Neutrophil (primary cell): ENCODE measurements around the gene PTPA.

Experiments used
- H3K27ac ChIP-seq: fragments of 200-600 bp; sonication (generic); 2 replicates; pipeline ENCODE4 v1.5.1; 2016; ENCODE audit warnings: mild to moderate bottlenecking, moderate library complexity
- H3K27me3 ChIP-seq: fragments of 200-600 bp; sonication (generic); 2 replicates; pipeline ENCODE4 v1.6.0; 2016; ENCODE audit warnings: mild to moderate bottlenecking
- H3K36me3 ChIP-seq: fragments of 200-600 bp; sonication (generic); 2 replicates; pipeline ENCODE4 v1.5.1; 2017
- H3K4me1 ChIP-seq, 2 experiments: fragments of 200-600 bp in 1 of 2; sonication (generic) in 1 of 2; 1 replicate in 1 of 2; 2 replicates in 1 of 2; pipeline versions ENCODE4 v1.5.1 to v1.6.1; 2013 to 2016; ENCODE audit warnings: low read depth in 1 of 2, low read length in 1 of 2, mild to moderate bottlenecking in 1 of 2, moderate library complexity in 1 of 2; ENCODE audit not compliant: control insufficient read depth in 1 of 2, insufficient read depth in 1 of 2
- H3K4me3 ChIP-seq, 2 experiments: fragments of 200-600 bp in 1 of 2; sonication (generic) in 1 of 2; 1 replicate in 1 of 2; 2 replicates in 1 of 2; pipeline ENCODE4 v1.5.1; 2013 to 2016; ENCODE audit warnings: low read depth in 1 of 2, low read length in 1 of 2, mild to moderate bottlenecking in 1 of 2, moderate library complexity in 1 of 2
- H3K9me3 ChIP-seq: fragments of 200-600 bp; sonication (generic); 2 replicates; pipeline ENCODE4 v1.5.1; 2016
- TF ChIP-seq, protein P1 (sequence below): fragments of 200-600 bp; sonication (generic); IDR thresholded peaks from 2 replicates; pipeline ENCODE4 v1.5.1; 2016; ENCODE audit warnings: antibody characterized with exemption

PTPA gene

DNA sequence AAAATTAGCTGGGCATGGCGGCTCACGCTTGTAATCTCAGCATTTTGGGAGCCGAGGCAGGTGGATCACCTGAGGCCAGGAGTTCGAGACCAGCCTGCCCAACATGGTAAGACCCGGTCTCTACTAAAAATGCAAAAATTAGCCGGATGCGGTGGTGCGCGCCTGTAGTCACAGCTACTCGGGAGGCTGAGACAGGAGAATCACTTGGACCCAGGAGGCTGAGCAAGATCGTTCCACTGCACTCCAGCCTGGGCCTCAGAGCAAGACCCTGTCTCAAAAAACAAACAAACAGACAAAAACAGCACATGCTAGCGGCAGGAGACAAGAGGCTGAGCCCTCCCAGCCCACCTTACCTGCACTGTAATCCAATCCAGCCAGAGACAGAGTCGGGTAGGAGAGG lies 31.4 kb upstream of the PTPA start:
- Histone ChIP-seq H3K4me1 (peaks cover 21 to 24% of the 10 kb centered on the region in 2 experiments), H3K27me3 (no peaks in the 10 kb centered on the region), H3K27ac (no peak overlapping the region), H3K4me3 (peak overlapping the region; percentile 97 to 98), H3K9me3 (no peaks in the 10 kb centered on the region), H3K36me3 (peaks cover 3% of the 10 kb centered on the region)
- TF ChIP-seq, protein P1, sequence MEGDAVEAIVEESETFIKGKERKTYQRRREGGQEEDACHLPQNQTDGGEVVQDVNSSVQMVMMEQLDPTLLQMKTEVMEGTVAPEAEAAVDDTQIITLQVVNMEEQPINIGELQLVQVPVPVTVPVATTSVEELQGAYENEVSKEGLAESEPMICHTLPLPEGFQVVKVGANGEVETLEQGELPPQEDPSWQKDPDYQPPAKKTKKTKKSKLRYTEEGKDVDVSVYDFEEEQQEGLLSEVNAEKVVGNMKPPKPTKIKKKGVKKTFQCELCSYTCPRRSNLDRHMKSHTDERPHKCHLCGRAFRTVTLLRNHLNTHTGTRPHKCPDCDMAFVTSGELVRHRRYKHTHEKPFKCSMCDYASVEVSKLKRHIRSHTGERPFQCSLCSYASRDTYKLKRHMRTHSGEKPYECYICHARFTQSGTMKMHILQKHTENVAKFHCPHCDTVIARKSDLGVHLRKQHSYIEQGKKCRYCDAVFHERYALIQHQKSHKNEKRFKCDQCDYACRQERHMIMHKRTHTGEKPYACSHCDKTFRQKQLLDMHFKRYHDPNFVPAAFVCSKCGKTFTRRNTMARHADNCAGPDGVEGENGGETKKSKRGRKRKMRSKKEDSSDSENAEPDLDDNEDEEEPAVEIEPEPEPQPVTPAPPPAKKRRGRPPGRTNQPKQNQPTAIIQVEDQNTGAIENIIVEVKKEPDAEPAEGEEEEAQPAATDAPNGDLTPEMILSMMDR = no peak

DNA sequence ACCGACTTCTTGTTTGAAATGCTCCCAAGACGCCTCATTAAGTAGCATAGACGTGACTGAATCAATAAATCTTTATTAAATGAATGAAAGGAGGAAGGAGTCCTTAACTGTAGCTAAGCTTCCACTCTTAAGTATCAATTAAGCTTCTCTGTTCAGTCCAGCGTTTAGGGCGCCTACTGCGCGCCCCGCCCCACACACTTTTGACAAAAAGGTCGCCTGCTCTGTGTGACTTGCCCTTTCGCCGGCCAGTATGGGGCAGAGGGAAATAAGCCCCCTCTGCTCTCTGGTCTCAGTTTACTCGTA lies 31.0 kb upstream of the PTPA start:
- TF ChIP-seq, protein P1 = no peak
- Histone ChIP-seq H3K4me1 (peaks cover 21 to 24% of the 10 kb centered on the region in 2 experiments), H3K27me3 (no peaks in the 10 kb centered on the region), H3K27ac (peak overlapping the region; percentile 86), H3K9me3 (no peaks in the 10 kb centered on the region), H3K4me3 (peak overlapping the region; percentile 97 to 98), H3K36me3 (peaks cover 7% of the 10 kb centered on the region)

DNA sequence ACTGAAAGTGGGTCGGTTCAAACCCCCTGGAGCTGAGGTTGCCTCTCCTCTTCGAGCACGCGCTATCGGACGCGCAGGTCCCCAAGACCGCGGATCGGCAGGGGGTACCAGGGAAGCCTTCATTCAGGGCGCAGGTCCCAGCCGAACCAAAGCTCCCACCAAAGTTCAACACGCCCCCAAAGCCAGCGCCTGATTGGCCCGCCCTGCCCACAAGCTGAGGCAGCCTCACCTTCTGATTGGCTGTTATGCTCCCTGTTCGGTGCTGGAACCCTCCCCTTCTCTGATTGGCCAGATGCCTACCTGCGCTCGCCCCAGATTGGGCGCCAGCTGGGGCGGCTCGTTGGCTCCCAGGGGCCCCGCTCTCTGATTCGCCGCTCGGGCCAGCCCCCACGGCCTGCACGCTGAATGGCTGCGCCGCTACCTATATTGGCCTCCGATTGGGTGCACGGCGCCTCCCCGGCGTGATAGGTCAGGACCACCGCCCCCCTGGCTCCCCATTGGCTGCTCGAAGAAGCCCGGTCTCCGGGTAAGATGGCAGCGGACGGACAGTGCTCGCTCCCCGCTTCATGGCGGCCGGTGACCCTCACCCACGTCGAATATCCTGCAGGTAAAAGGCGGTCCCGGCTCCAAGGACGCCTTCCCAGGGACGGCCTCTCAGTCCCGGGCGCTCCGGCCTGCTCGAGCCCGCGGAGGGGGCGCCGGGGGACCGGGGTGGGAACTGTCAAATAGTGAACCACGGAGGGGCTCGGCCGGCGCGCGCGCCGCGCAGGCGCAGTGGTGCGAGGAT lies 30.4 kb upstream of the PTPA start, which contains the start of gene DOLPP1:
Gene DOLPP1, plus strand, starts transcription at position 511 of the 787 bp plus-strand sequence. Its CDS starts 21 bp downstream, at position 532.
- peaks cover 21 to 24% of the 10 kb centered on the region in 2 experiments for H3K4me1 ChIP-seq
- no peaks in the 10 kb centered on the region for H3K27me3 ChIP-seq
- H3K9me3 ChIP-seq = no peaks in the 10 kb centered on the region
- TF ChIP-seq, protein P1 = no peak
- H3K27ac ChIP-seq = peak within 1 kb of the TSS; percentile 86
- H3K36me3 ChIP-seq = peaks cover 13% of the 10 kb centered on the region
- peak within 1 kb of the TSS; percentile 97 to 98 for H3K4me3 ChIP-seq

DNA sequence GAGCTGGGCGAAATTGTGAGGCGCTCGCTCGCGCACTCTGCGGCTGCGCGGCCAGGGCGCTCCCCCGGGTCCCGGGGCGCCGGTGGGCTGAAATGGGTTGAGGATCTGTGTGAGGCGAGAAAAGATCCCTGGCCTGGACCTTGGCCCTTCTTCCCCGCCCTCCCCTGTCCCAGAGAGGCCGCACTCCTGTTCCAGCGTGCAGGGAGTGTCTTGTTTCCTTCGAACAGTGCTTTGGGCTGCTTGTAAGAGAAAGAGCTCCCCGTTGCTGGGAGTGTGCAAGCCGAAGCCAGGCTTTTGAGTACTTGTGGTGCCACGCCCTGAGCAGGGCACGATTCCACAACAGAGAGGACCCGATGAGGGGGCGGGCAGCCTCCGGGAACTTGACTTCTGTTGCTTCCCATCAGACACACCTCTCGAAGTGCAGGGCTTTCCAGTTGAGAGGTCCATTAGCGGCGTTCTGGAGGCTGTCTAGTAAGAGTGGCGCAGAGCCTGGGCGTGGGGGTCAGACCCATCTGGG lies 29.8 kb upstream of the PTPA start:
- Histone ChIP-seq H3K36me3 (peaks cover 19% of the 10 kb centered on the region), H3K27me3 (no peaks in the 10 kb centered on the region), H3K27ac (peak overlapping the region; percentile 86), H3K4me3 (peak overlapping the region; percentile 97 to 98), H3K4me1 (peaks cover 21 to 24% of the 10 kb centered on the region in 2 experiments), H3K9me3 (no peaks in the 10 kb centered on the region)
- TF ChIP-seq, protein P1 = no peak

- Histone ChIP-seq H3K4me1 (peaks cover 21 to 24% of the 10 kb centered on the region in 2 experiments), H3K27me3 (no peaks in the 10 kb centered on the region), H3K4me3 (no peak overlapping the region), H3K9me3 (no peaks in the 10 kb centered on the region), H3K27ac (no peak overlapping the region), H3K36me3 (peaks cover 32% of the 10 kb centered on the region)
- TF ChIP-seq, protein P1 = no peak
Measured at GRCh38 chr9:129084087-129084486, 27.1 kb upstream of the PTPA start.
